ENCODE measurements around the gene ANO1.
"Not testable (repeated sequence)": the region's sequence is repeated elsewhere in the genome, so short reads cannot be mapped to it uniquely, and the experiment has no call there.

The ANO1 gene

GRCh38 chr11:70194792-70195791 is 117.0 kb downstream of the ANO1 start:
- no peak for DNase-seq

GRCh38 chr11:70200212-70200844 is 122.2 kb downstream of the ANO1 start:
- DNase-seq = no peak

GRCh38 chr11:70201047-70201446 is 122.9 kb downstream of the ANO1 start:
- not testable (repeated sequence) for DNase-seq

- no peak for DNase-seq
These were observed 124.1 kb downstream of the ANO1 start for GRCh38 chr11:70201882-70202861.

- DNase-seq = peak; percentile 93 to 94
These were observed 125.0 kb downstream of the ANO1 start, which contains the start of gene FADD for GRCh38 chr11:70202920-70203750. FADD (plus strand) TSS chr11:70203296; CDS start chr11:70203460, 164 bp downstream.

- peak; percentile 87 to 91 for DNase-seq
These were observed 125.8 kb downstream of the ANO1 start for GRCh38 chr11:70203751-70204465.

- DNase-seq = peak in 1 of 2 donors; percentile 14
These were observed 126.3 kb downstream of the ANO1 start for GRCh38 chr11:70204466-70204799.

- DNase-seq = no peak
These were observed 127.1 kb downstream of the ANO1 start for GRCh38 chr11:70205049-70205725.

- DNase-seq = no peak
These were observed 127.6 kb downstream of the ANO1 start for GRCh38 chr11:70205766-70206165.

GRCh38 chr11:70206226-70206981 is 128.3 kb downstream of the ANO1 start:
- no peak for DNase-seq

GRCh38 chr11:70206982-70207376 is 128.9 kb downstream of the ANO1 start:
- no peak for DNase-seq

GRCh38 chr11:70207531-70208131 is 129.5 kb downstream of the ANO1 start:
- DNase-seq = no peak

- DNase-seq = no peak
These were observed 131.3 kb downstream of the ANO1 start for GRCh38 chr11:70209391-70209912.

GRCh38 chr11:70210051-70210501 is 132.0 kb downstream of the ANO1 start:
- DNase-seq = no peak

- no peak for DNase-seq
These were observed 132.4 kb downstream of the ANO1 start for GRCh38 chr11:70210530-70210929.

GRCh38 chr11:70212227-70212811 is 134.2 kb downstream of the ANO1 start:
- DNase-seq = no peak

GRCh38 chr11:70217388-70217787 is 139.3 kb downstream of the ANO1 start:
- not testable (repeated sequence) for DNase-seq

GRCh38 chr11:70218076-70218475 is 140.0 kb downstream of the ANO1 start:
- DNase-seq = not testable (repeated sequence)
